Measurements from ENCODE around the gene TOR1A.

TOR1A gene

GRCh38 chr9:129768486-129768885, 55.5 kb downstream of the TOR1A start:
- no peak for DNase-seq (ENCODE audit: low read depth, low spot score)
- H3K4me3 ChIP-seq, result no peak overlapping the region
- no peak for TF ChIP-seq POLR2AphosphoS5 (IDR thresholded peaks at IDR 0.05; ENCODE audit: borderline replicate concordance, low read depth, low read length)
- H3K36me3 ChIP-seq (ENCODE audit: insufficient read depth, low read length), result no peaks in the 10 kb centered on the region
- no peak overlapping the region for H3K9ac ChIP-seq (ENCODE audit: insufficient read length)
- no peak overlapping the region for H3K27ac ChIP-seq
- no peaks in the 10 kb centered on the region for H3K9me3 ChIP-seq (ENCODE audit: low read depth, low read length)

GRCh38 chr9:129765764-129766317, 58.1 kb downstream of the TOR1A start:
- Histone ChIP-seq H3K27ac (no peak overlapping the region), H3K9me3 (ENCODE audit: low read depth, low read length) (no peaks in the 10 kb centered on the region), H3K4me3 (no peak overlapping the region), H3K9ac (ENCODE audit: insufficient read length) (no peak overlapping the region), H3K36me3 (ENCODE audit: insufficient read depth, low read length) (no peaks in the 10 kb centered on the region)
- TF ChIP-seq EZH2 (IDR thresholded peaks at IDR 0.05) (no peak), FOXP2 (optimal IDR thresholded peaks at IDR 0.05; ENCODE audit: control extremely low read depth, extremely low read length, insufficient read depth) (no peak), POLR2AphosphoS5 (IDR thresholded peaks at IDR 0.05; ENCODE audit: borderline replicate concordance, low read depth, low read length) (no peak)
- DNase-seq (ENCODE audit: low read depth, low spot score), result no peak

- no peak overlapping the region for H3K9ac ChIP-seq (ENCODE audit: insufficient read length)
- TF ChIP-seq POLR2AphosphoS5 (IDR thresholded peaks at IDR 0.05; ENCODE audit: borderline replicate concordance, low read depth, low read length) (no peak), EZH2 (IDR thresholded peaks at IDR 0.05) (no peak), FOXP2 (optimal IDR thresholded peaks at IDR 0.05; ENCODE audit: control extremely low read depth, extremely low read length, insufficient read depth) (no peak)
These were observed 60.7 kb downstream of the TOR1A start for GRCh38 chr9:129762985-129763926.

More at GRCh38 chr9:129762985-129763926, 60.7 kb downstream of the TOR1A start:
- Histone ChIP-seq H3K9me3 (ENCODE audit: low read depth, low read length) (no peaks in the 10 kb centered on the region), H3K4me3 (no peak overlapping the region), H3K27ac (no peak overlapping the region), H3K36me3 (ENCODE audit: insufficient read depth, low read length) (no peaks in the 10 kb centered on the region)
- no peak for DNase-seq (ENCODE audit: low read depth, low spot score)

Measured in SK-N-MC (cell line).